SK-N-SH (cell line): ENCODE measurements around the gene PARN. TPM values are rescaled to one million over a fixed set of nuclear protein-coding genes. Genes with fewer than 3 reads are reported as not detected.

Experiments used
- CTCF ChIA-PET: fragments of 300-600, 350-600 bp; formaldehyde crosslinking; extraction: SDS; loops from one replicate; lab custom pipeline; 2021; lab: Yijun Ruan, JAX
- POLR2A ChIA-PET: fragments of 350-600 bp; sonication (Branson Sonifier 250); formaldehyde crosslinking; extraction: SDS; loops from one replicate; lab custom pipeline; 2020; ENCODE audit warnings: antibody characterized with exemption, inconsistent platforms; lab: Yijun Ruan, JAX
- DNase-seq: peaks from one replicate; pipeline ENCODE4 v3.0.0; 2012
- H2AFZ ChIP-seq: fragments of 200-600 bp; sonication (generic); 2 replicates; pipeline ENCODE4 v1.8.1; 2016; ENCODE audit warnings: antibody characterized with exemption, mild to moderate bottlenecking, low read depth
- H3F3A ChIP-seq: fragments of 200-600 bp; sonication (generic); replicated peaks from 2 replicates; pipeline ENCODE3; 2016; ENCODE audit warnings: antibody characterized with exemption, mild to moderate bottlenecking; ENCODE audit not compliant: insufficient read depth
- H3K27ac ChIP-seq, 2 experiments: fragments of 200-500 bp in 1 of 2; fragments of 200-600 bp in 1 of 2; sonication (Bioruptor generic) in 1 of 2; sonication (generic), shearing (Covaris generic) in 1 of 2; 2 replicates each; pipeline versions ENCODE4 v1.5.1 to v1.6.1; 2014 to 2016; ENCODE audit warnings: low read depth in 2 of 2, inconsistent platforms in 1 of 2, low read length in 1 of 2, mild to moderate bottlenecking in 1 of 2, mixed read lengths in 1 of 2
- H3K27me3 ChIP-seq: fragments of 200-600 bp; sonication (generic), shearing (Covaris generic); 2 replicates; pipeline ENCODE4 v1.6.1; 2016; ENCODE audit warnings: mixed run types; ENCODE audit not compliant: insufficient read depth
- H3K36me3 ChIP-seq, 2 experiments: fragments of 200-500 bp in 1 of 2; fragments of 200-600 bp in 1 of 2; sonication (Bioruptor generic) in 1 of 2; sonication (generic) in 1 of 2; replicated peaks in 1 of 2; 2 replicates each; pipeline versions ENCODE3 to v1.5.1; 2014 to 2016; ENCODE audit warnings: low read length in 1 of 2, mild to moderate bottlenecking in 1 of 2; ENCODE audit not compliant: insufficient read depth in 2 of 2, control insufficient read depth in 1 of 2
- H3K4me1 ChIP-seq, 2 experiments: fragments of 200-500 bp in 1 of 2; fragments of 200-600 bp in 1 of 2; sonication (Bioruptor generic) in 1 of 2; sonication (generic), shearing (Covaris generic) in 1 of 2; 2 replicates each; pipeline versions ENCODE4 v1.5.1 to v1.6.1; 2014 to 2016; ENCODE audit warnings: low read depth in 1 of 2, low read length in 1 of 2, mixed run types in 1 of 2; ENCODE audit not compliant: insufficient read depth in 2 of 2, control insufficient read depth in 1 of 2
- H3K4me2 ChIP-seq: fragments of 200-600 bp; sonication (generic), shearing (Covaris generic); 2 replicates; pipeline ENCODE4 v1.6.1; 2017; ENCODE audit warnings: mixed run types
- H3K4me3 ChIP-seq, 2 experiments: fragments of 200-500 bp in 1 of 2; fragments of 200-600 bp in 1 of 2; sonication (Bioruptor generic) in 1 of 2; sonication (generic), shearing (Covaris generic) in 1 of 2; 2 replicates each; pipeline versions ENCODE4 v1.5.1 to v1.8.1; 2014 to 2016; ENCODE audit warnings: low read depth in 2 of 2, inconsistent platforms in 1 of 2, low read length in 1 of 2, mild to moderate bottlenecking in 1 of 2, mixed read lengths in 1 of 2, moderate library complexity in 1 of 2
- H3K79me2 ChIP-seq: fragments of 200-600 bp; sonication (generic); 2 replicates; pipeline ENCODE4 v1.8.1; 2017; ENCODE audit warnings: mild to moderate bottlenecking; ENCODE audit not compliant: insufficient read depth
- H3K9ac ChIP-seq: fragments of 200-600 bp; sonication (generic); 2 replicates; pipeline ENCODE4 v1.6.1; 2017; ENCODE audit warnings: mixed run types
- H3K9me2 ChIP-seq: fragments of 200-600 bp; sonication (generic); 2 replicates; pipeline ENCODE4 v1.6.1; 2017; ENCODE audit warnings: mixed run types
- H3K9me3 ChIP-seq: fragments of 200-600 bp; sonication (generic); 2 replicates; pipeline ENCODE4 v1.6.1; 2017; ENCODE audit warnings: mixed run types, mild to moderate bottlenecking, moderate library complexity
- H4K20me1 ChIP-seq: fragments of 200-600 bp; sonication (generic); 2 replicates; pipeline ENCODE4 v1.6.1; 2017; ENCODE audit warnings: mild to moderate bottlenecking, mixed run types; ENCODE audit not compliant: insufficient read depth
- CHD2 ChIP-seq: fragments of 150-350 bp; IDR thresholded peaks from 2 replicates; pipeline ENCODE4 v1.6.1; 2018; ENCODE audit warnings: low read length; ENCODE audit not compliant: partially characterized antibody
- CTCF ChIP-seq: fragments of 200-600 bp; sonication (generic); IDR thresholded peaks from 2 replicates; pipeline ENCODE4 v1.6.1; 2017; ENCODE audit warnings: antibody characterized with exemption, mild to moderate bottlenecking, moderate library complexity
- EP300 ChIP-seq, 2 experiments: IDR thresholded peaks; 2 replicates each; pipeline versions ENCODE4 v1.4.0 to v1.6.1; 2012; ENCODE audit warnings: borderline replicate concordance in 1 of 2, low read depth in 1 of 2, low read length in 1 of 2
- FOXJ3 ChIP-seq: sonication (generic); formaldehyde crosslinking; IDR thresholded peaks from 2 replicates; pipeline ENCODE4 v1.5.1; 2020; ENCODE audit warnings: mild to moderate bottlenecking, missing genetic modification reagents
- FOXM1 ChIP-seq: IDR thresholded peaks from 2 replicates; pipeline ENCODE4 v1.4.0; 2012; ENCODE audit warnings: low read depth, mild to moderate bottlenecking
- GATA2 ChIP-seq: sonication (generic); formaldehyde crosslinking; IDR thresholded peaks from 2 replicates; pipeline ENCODE4 v1.5.0; 2020; ENCODE audit warnings: mild to moderate bottlenecking, missing genetic modification reagents
- IRF3 ChIP-seq: fragments of 150-350 bp; IDR thresholded peaks from 2 replicates; pipeline ENCODE4 v1.6.1; 2016; ENCODE audit warnings: mild to moderate bottlenecking, low read depth, low read length
- MAX ChIP-seq: IDR thresholded peaks from 2 replicates; pipeline ENCODE4 v1.4.0; 2012; ENCODE audit warnings: low read depth
- MXI1 ChIP-seq: IDR thresholded peaks from 2 replicates; pipeline ENCODE4 v1.6.1; 2012; ENCODE audit warnings: mild to moderate bottlenecking, low read depth, low read length, improper control_type of control experiment
- NFIC ChIP-seq: IDR thresholded peaks from 2 replicates; pipeline ENCODE4 v1.4.0; 2012; ENCODE audit warnings: borderline replicate concordance
- RAD21 ChIP-seq: IDR thresholded peaks from 2 replicates; pipeline ENCODE4 v1.6.1; 2012; ENCODE audit warnings: mild to moderate bottlenecking, low read length
- REST ChIP-seq: IDR thresholded peaks from 2 replicates; pipeline ENCODE4 v1.6.1; 2012; ENCODE audit warnings: mild to moderate bottlenecking, low read depth, low read length, moderate library complexity
- RFX5 ChIP-seq: IDR thresholded peaks from 2 replicates; pipeline ENCODE4 v1.6.1; 2012; ENCODE audit warnings: mild to moderate bottlenecking, improper control_type of control experiment, low read length
- RXRA ChIP-seq: IDR thresholded peaks from 2 replicates; pipeline ENCODE4 v1.4.0; 2012; ENCODE audit warnings: low read depth, mild to moderate bottlenecking, borderline replicate concordance
- SIN3A ChIP-seq: IDR thresholded peaks from 2 replicates; pipeline ENCODE4 v1.6.1; 2012; ENCODE audit warnings: low read depth, mild to moderate bottlenecking, low read length, moderate library complexity, borderline replicate concordance
- TEAD4 ChIP-seq: IDR thresholded peaks from 2 replicates; pipeline ENCODE4 v1.4.0; 2012; ENCODE audit warnings: mild to moderate bottlenecking, borderline replicate concordance; ENCODE audit not compliant: insufficient read depth
- YY1 ChIP-seq: IDR thresholded peaks from 2 replicates; pipeline ENCODE4 v1.4.0; 2012; ENCODE audit warnings: low read depth, mild to moderate bottlenecking
- WGBS: methylation state at CpG from one replicate; pipeline ENCODE4 v1.1.6; 2017; ENCODE audit warnings: low lambda C conversion rate; 5-methylcytosine and 5-hydroxymethylcytosine counted together
- polyA plus RNA-seq, 3 experiments: library from polyadenylated mRNA; depleted of rRNA; stranded (reverse); fragments of >200 nt; gene quantifications; 2 replicates each; pipeline ENCODE4 v1.2.3, GENCODE V29; 2012

The PARN gene
- polyA plus RNA-seq, 1 of the 3 experiments (the other 2 are of a cell fraction) = 20.5 TPM

- Histone ChIP-seq H3K9me2 (no peaks in the 10 kb centered on the region), H3K36me3 (no peaks in the 10 kb centered on the region), H3K79me2 (no peaks in the 10 kb centered on the region), H3K9ac (no peak overlapping the region), H3K4me3 (no peak overlapping the region), H4K20me1 (no peaks in the 10 kb centered on the region), H3K9me3 (no peaks in the 10 kb centered on the region), H3F3A (peaks cover 8% of the 10 kb centered on the region), H3K27ac (no peak overlapping the region), H3K27me3 (no peaks in the 10 kb centered on the region), H2AFZ (no peak overlapping the region), H3K4me2 (no peak overlapping the region), H3K4me1 (0 out of 4 replicates have a peak, but pooled peaks cover 0 to 12% of the 10 kb centered on the region in 2 experiments)
- WGBS = 96% methylated on average over 10 of the region's 10 CpGs
- DNase-seq = no peak
- TF ChIP-seq RXRA (no peak), RAD21 (no peak), RFX5 (no peak), IRF3 (no peak), GATA2 (CRISPR knock-in tag) (no peak), FOXJ3 (CRISPR knock-in tag) (no peak), FOXM1 (no peak), TEAD4 (no peak), EP300 (IDR thresholded peaks at IDR 0.05; ENCODE audit: borderline replicate concordance in 1 of 2, low read depth in 1 of 2, low read length in 1 of 2) (no peak), CHD2 (no peak), SIN3A (no peak), MAX (no peak), YY1 (no peak), NFIC (no peak), REST (no peak), CTCF (no peak), MXI1 (no peak)
- ChIA-PET POLR2A (no interaction called here), CTCF (no interaction called here)
Observed at GRCh38 chr16:14513389-14514107, 116.5 kb downstream of the PARN start.
